ENCODE results near the gene PDIA5.

DNA sequence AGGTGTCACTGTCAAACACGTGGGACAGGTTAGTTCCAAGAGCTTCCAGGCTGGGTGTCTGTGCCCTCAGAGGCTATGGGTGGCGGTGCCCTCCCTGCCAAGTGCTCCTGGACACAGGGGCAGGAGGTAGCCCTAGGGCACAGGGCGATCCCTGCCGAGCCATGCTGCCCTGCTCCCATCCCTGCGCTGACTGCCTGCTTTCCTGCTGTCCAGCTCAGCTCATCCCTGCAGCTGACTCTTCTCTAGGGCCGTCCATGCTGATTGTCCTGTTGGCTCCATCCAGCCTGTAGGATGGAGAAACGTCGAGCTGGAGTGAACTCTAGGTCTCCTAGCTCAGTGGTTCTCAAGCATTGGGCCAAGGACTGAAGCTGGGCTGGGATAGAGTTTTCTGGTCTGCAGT, 3.7 kb downstream of the PDIA5 start:
- TF ChIP-seq EZH2 (IDR thresholded peaks at IDR 0.05; ENCODE audit: low read length) = no peak
- TF ChIP-seq, protein P1, sequence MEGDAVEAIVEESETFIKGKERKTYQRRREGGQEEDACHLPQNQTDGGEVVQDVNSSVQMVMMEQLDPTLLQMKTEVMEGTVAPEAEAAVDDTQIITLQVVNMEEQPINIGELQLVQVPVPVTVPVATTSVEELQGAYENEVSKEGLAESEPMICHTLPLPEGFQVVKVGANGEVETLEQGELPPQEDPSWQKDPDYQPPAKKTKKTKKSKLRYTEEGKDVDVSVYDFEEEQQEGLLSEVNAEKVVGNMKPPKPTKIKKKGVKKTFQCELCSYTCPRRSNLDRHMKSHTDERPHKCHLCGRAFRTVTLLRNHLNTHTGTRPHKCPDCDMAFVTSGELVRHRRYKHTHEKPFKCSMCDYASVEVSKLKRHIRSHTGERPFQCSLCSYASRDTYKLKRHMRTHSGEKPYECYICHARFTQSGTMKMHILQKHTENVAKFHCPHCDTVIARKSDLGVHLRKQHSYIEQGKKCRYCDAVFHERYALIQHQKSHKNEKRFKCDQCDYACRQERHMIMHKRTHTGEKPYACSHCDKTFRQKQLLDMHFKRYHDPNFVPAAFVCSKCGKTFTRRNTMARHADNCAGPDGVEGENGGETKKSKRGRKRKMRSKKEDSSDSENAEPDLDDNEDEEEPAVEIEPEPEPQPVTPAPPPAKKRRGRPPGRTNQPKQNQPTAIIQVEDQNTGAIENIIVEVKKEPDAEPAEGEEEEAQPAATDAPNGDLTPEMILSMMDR (optimal IDR thresholded peaks at IDR 0.05 in 1 of 3, IDR thresholded peaks at IDR 0.05 in 1 of 3, conservative IDR thresholded peaks at IDR 0.05 in 1 of 3; ENCODE audit: extremely low read depth in 1 of 3, insufficient read depth in 2 of 3, low read length in 3 of 3) = no peak

All from keratinocyte (primary cell).